Fibroblast of skin of scalp (primary cell): Measurements from ENCODE around the gene SPG21.

ENCODE experiments used
- DNase-seq: peaks from one replicate; pipeline ENCODE4 v3.0.0-alpha.2; 2013

SPG21 gene

DNA sequence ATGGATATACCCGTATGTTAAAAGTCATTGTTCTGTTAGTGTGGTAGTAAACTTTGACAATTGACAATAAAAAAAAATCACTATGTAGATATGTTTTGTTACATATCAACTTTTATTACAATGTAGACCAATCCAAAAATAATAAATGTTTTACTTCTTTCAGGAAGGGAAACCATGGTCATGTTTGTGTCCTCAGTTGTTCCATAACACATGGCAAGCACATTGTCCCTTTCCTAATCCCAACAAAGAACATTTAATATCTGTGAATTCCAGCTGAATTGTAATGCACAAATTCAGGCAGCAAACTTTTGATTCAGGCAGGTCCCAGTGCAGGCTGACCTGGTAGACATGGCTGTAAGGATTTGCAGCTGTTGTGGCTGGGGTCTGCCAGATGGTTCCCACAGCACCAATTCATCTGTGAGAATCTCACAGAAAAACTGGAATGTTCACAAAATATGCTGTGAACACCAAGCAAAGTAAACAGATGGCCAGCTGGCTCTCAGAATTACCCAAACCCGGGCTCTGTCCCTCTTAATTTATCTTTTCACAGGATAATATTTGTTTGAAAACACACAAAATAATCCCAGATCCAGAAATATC is 1.9 kb upstream of the SPG21 start:
- DNase-seq: no peak

DNA sequence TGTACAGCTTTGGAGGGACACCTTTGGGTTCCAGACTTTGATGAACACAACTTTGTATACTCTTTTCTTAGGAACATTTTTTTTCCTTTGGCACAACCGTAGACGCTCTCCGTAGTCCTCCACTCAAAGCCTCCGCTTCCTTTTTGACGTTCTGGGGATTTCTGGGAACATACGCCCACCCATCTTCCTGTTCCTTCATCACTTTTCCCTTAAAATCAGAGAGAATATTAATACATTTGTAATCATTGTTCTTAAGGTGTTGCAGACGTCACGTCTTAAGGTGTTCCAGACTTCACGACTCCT is 405 bp upstream of the SPG21 start:
- no peak for DNase-seq

- DNase-seq: no peak
These were observed 2.6 kb downstream of the SPG21 start for GRCh38 chr15:64987136-64987535.

DNA sequence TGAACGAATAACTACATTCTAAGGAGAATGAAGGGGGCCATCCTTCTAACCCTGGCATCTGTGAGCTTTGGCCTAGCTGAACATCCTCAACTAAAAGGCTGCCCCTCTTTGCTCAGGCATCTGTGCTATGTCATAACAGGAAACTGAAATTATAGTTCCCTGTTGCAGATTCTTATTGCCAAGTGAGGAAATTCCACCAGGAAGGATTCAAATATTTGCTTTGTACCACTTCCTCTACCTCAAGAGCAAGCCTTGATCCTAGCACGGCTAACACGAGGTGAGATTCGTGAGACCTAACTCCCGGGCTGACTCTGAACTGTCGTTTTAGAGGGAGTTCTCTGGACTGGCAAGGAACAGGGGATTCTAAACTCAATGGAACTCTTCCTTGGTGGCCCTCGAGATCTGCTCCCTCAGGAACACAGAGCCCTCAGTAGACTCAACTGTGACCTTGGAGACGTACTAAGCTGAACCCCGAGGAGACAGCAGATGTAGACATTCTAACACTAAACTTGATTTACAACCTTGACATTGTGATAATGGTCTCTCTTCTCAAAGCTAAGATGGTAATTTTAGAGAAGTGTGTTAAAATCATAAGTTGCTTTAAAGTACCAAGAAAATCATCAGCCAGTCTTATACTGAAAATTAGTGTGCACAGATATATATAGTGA is 4.2 kb downstream of the SPG21 start:
- DNase-seq: peak; percentile 42

DNA sequence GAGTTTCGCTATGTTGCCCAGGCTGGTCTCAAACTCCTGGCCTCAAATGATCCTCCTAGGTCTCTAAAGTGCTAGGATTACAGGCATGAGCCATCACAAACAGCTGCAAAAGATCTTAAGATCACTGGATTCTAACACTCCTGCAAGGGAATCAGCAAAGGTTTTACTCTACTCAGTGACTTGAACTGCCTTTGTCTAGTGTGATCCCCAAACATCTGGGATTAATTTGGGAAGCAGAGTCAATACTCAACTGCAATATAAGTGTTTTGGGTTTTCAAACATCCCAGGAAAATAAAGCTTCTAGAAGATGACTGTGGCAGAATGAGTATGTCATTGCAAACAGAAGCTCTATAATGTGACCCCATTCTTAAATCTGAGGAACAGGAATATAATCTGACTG is 7.2 kb downstream of the SPG21 start:
- peak; percentile 51 for DNase-seq

GRCh38 chr15:64981812-64982431 is 7.8 kb downstream of the SPG21 start:
- DNase-seq: no peak

- no peak for DNase-seq
These were observed 10.4 kb downstream of the SPG21 start for GRCh38 chr15:64979252-64979710.

DNA sequence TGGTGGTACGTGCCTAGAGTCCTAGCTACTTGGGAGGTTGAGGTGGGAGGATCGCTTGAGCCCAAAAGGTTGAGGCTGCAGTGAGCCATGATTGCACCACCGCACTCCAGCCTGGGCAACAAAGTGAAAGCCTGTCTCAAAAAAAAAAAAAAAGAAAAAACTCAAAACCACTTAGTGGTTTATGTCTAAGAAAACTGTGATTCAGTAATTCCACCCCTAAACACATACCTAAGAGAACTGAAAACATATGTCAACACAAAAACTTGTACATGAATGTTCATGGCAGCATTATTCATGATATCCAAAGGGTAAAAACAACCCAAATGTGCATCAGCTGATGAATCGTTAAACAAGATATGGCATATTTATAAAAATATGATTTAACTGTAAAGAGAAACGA is 14.3 kb downstream of the SPG21 start:
- DNase-seq: peak; percentile 38

GRCh38 chr15:64970698-64971097 is 19.0 kb downstream of the SPG21 start:
- no peak for DNase-seq

- DNase-seq: no peak
These were observed 20.3 kb downstream of the SPG21 start for GRCh38 chr15:64969401-64969800.

DNA sequence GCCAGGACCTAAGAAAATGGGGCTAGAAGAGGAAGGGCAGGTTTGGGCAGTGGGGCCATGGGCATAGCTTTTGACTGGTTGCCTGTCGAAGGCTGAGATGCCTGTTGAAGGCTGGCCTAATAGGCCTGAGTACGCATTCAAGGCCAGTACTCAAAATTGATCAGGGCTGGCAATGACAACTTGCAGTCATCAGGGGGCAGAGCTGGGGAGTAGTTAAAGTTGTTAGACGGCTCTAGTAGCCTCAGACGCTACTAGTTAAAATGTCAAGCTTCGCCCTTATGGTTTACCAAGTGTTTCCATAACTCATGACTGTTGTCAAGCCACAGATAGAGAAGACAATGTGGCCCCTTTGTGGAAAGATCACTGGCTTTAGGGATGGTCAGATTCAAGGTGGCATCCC is 28.7 kb downstream of the SPG21 start:
- DNase-seq: no peak

- no peak for DNase-seq
These were observed 29.6 kb downstream of the SPG21 start for GRCh38 chr15:64960153-64960552.

DNA sequence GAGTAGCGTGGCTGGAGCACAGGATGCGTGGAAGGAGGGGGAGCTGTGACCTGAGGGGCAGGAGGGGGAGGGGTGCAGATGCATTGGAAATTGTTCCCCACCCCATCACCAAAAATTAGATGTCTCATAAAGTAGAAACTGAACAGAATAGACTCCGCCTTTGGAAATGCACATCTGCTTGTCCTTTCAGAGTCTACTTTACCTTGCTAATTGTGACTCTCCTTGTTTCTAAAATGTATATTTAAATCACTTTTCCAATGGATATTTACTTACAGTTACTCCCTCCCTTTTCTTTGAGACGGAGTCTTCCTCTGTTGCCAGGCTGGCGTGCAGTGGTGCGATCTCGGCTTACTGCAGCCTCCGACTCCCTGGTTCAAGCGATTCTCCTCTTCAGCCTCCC is 30.6 kb downstream of the SPG21 start:
- DNase-seq: no peak

- DNase-seq: no peak
These were observed 35.3 kb downstream of the SPG21 start for GRCh38 chr15:64954395-64954794.

DNA sequence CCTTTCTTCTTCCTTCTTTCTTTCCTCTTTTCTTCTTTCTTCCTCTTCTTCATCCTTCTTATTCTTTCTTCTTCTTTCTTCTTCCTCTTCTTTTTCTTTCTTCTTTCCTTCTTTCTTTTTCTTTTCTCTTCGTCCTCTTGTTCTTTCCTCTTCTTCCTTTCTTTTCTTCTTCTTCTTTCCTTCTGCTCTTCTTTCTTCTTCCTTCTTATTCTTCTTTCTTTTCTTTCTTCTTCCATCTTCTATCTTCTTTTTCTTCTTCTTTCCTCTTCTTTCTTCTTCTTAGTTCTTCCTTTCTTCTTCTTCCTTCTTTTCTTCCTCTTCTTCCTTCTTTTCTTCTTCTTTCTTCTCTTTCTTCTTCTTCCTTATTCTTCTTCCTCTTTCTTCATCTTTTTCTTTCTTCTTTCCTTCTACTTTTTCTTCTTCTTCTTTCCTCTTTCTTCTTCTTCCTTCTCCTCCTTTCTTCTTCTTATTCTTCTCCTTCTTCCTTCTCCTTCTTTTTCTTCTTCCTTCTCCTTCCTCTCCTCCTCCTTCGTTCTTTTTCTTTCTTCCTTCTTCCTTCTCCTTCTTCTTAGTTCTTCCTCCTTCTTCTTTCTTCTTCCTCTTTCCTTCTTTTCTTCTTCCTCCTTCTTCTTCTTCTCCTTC is 37.8 kb downstream of the SPG21 start:
- no peak for DNase-seq

DNA sequence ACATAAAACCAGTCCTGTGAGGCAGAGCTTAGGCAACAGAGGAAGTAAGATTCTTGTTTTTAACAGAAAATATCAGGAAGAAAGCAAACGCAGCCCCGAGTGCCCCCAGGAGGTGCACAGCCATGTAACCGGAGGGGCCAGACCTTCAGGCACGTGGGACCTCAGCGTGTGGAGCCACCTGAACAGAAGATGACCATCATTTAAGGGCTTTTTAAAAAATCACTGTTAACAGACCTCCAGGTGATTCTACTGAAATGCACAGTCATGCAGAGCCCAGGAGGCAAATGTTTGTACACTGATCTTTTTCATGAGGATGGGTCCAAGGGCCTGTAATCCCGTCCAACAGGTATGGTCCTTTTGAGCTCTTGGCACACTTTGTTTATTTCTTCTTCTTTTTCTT is 38.8 kb downstream of the SPG21 start:
- DNase-seq: no peak

DNA sequence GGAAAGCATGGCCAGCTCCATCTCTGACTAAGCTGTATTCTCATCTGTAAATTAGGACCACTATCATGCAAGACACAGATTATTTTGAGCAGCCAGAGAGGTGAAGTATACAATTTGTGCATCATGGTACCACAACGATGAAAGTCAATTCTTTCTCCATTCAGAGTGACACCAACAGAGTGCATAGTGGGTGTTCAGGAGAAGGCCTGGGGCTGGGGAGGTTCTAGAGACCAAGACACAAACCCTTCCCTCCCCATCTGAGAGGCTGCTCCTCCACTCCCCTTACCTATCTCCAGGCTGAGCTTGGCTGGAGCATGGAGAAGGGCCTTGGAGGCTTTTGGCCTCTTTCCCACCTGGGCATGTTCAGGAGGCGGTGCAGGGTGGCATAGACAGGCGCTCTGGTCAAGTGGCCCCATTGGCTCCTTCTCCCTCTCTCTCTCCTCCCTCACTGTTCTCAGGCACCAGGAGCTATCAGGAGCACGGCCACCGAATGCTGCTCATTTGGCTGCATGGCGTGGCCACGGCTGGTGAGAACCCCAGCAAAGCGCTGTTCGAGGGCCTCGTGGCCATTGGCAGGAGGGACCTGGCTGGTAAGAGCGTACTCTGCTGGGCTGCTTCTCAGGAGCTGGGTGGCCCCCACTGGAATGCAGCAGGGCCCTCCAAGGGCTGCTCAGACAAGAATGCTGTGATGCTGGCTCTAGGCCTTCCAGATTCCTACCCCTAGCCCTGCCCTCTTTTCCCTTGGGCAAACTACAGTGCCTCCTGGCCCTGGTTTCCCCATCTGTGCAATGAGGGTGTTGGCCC is 40.1 kb downstream of the SPG21 start:
- DNase-seq: no peak

GRCh38 chr15:64948916-64949315 is 40.8 kb downstream of the SPG21 start:
- DNase-seq: no peak

DNA sequence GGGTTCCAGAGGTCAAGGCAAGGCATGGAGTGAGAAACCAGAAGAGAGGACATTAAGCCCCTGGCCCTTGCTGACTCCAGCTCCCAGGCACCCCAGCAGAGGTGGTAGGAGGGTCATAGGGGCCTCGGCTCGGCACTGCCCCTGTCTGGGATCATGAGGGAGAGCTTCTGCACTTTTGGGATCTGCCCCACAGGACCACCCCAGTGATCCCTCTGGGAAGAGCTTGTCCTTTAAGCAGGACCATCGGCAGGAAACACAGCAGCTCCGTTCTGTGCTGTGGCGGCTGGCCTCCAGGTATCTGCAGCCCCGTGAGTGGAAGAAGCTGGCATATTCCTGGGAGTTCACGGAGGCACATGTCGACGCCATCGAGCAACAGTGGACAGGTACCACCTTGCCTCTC is 42.5 kb downstream of the SPG21 start:
- no peak for DNase-seq

DNA sequence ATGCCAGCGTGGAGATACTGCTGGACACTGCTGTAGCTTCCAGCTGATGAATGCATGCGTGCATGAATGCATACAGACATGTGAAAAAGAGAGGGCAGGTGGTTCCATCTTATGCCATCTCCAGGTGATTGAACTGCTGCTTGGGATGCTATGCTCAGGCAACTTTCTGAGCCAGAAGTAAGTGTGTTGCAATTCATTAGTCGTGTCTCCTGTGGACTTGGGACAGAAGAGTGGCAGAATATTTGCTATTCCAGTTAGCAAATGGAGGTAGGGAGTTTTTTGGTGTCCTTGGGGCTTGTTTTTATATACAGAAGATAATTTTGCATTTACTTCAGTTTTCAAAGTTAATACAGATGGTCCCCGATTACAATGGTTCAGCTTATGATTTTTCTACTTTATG is 44.8 kb downstream of the SPG21 start:
- DNase-seq: no peak

DNA sequence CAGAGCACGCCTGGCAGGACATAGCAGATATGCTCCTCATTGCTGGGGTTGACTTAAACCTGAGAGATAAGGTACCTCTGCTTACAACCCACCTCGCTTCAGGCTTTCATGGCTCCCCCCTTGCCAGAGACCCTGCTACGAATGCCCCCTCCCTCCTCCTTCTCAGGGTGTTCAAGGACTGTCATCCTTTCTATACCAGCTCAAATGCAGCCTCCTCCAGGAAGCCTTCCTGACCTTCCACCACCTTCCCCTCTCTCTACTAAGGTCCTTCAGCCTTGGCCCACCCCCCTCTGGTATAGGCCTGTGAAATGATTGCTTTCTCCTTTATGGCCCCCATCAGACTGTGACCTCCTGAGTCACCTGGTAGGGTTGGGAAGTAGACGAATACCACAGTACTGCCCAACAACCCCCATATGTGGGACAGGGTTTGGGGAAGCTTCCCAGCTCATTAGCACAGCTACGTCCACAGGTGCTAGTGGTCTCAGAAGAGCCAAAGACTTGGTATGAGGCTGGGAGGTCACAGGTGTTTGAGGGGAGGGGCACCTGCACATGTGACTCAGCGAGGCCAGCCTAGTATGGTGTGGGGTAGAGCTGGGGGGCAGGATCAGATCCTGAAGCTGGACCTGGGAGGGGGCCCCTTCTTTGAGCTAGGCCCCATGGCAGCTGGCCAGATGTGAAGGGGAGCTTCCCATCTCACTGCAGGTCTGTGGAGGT is 46.0 kb downstream of the SPG21 start:
- DNase-seq: no peak

DNA sequence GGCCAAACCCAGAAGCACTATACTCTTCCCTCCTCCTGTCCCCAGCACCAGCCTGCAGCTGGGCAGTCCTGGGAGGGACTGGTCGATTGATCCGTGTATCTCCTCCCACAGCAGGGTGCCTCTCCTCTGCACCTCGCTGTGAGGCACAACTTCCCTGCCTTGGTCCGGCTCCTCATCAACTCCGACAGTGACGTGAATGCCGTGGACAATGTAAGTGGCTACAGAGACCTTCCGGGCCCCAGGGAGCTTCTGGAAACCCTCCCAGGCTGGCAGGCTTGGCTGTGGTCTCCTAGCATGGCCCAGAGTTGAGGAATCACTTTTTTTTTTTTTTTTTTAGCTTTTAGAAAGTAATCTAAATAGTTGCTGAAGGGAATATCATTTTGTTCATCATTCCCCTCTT is 47.4 kb downstream of the SPG21 start:
- DNase-seq: no peak
